ENCODE results near the gene MRPS7.

DNA sequence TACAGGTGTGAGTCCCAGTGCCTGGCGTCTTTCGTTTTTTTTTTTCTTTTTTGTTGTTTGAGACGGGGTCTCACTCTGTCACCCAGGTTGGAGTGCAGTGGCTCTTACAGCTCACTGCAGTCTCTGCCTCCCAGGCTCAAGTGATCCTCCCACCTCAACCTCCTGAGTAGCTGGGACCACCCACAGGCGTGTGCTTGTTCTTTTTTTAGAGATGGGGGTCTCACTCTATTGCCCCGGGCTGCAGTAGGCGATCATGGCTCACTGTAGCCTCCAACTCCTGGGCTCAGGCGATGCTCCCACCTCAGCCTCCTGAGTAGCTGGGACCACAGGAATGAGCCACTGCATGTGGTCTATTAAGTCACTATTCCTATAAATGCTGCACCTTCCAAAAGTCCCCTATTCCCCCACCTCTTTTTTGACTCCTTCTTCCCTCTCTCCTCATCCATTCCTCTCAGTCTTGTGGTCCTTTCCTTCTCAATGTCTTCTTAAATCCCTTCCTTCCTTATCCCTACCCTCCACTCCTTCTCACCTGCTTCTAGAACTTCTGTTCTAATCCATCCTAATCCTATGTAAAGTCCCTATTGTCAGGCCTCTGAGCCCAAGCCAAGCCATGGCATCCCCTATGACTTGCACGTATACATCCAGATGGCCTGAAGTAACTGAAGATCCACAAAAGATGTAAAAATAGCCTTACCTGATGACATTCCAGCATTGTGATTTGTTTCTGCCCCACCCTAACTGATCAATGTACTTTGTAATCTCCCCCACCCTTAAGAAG, 9.5 kb upstream of the MRPS7 start:
- no peak for TF ChIP-seq ZNF274 (IDR thresholded peaks at IDR 0.05; ENCODE audit: low read depth, low read length)
- no peak for TF ChIP-seq YY1 (IDR thresholded peaks at IDR 0.05; ENCODE audit: insufficient read depth, insufficient read length)
- TF ChIP-seq SUZ12 (IDR thresholded peaks at IDR 0.05; ENCODE audit: extremely low read depth, insufficient read depth, insufficient read length) = no peak

All from NT2/D1 (cell line).